HG03097 (cell line): Measurements from ENCODE around the gene NUFIP2.
"Not testable (repeated sequence)": the region's sequence is repeated elsewhere in the genome, so short reads cannot be mapped to it uniquely, and the experiment has no call there.

Experiments
- ATAC-seq: cut with Tn5 transposase; IDR thresholded peaks from one replicate; pipeline ENCODE4 v1.9.1; 2021; ENCODE audit not compliant: unreplicated experiment, low FRiP score

The NUFIP2 gene

GRCh38 chr17:29283496-29283895, 10.5 kb downstream of the NUFIP2 start:
- no peak for ATAC-seq

- ATAC-seq: no peak
These were observed 14.4 kb downstream of the NUFIP2 start for GRCh38 chr17:29279397-29280070.

GRCh38 chr17:29278692-29279091, 15.3 kb downstream of the NUFIP2 start:
- ATAC-seq: no peak

GRCh38 chr17:29273924-29274323, 20.0 kb downstream of the NUFIP2 start:
- no peak for ATAC-seq

GRCh38 chr17:29271980-29272379, 22.0 kb downstream of the NUFIP2 start:
- ATAC-seq: not testable (repeated sequence)

GRCh38 chr17:29263916-29264315, 30.0 kb downstream of the NUFIP2 start:
- ATAC-seq: no peak

- ATAC-seq: no peak
These were observed 36.2 kb downstream of the NUFIP2 start for GRCh38 chr17:29257756-29258155.

- ATAC-seq: no peak
These were observed 37.0 kb downstream of the NUFIP2 start for GRCh38 chr17:29256735-29257466.

GRCh38 chr17:29255926-29256522, 37.9 kb downstream of the NUFIP2 start:
- ATAC-seq: no peak

GRCh38 chr17:29253037-29253436, 40.9 kb downstream of the NUFIP2 start:
- no peak for ATAC-seq

- no peak for ATAC-seq
These were observed 41.7 kb downstream of the NUFIP2 start for GRCh38 chr17:29252101-29252791.

GRCh38 chr17:29251184-29251583, 42.8 kb downstream of the NUFIP2 start:
- no peak for ATAC-seq

GRCh38 chr17:29250666-29251065, 43.3 kb downstream of the NUFIP2 start:
- no peak for ATAC-seq

GRCh38 chr17:29248845-29249244, 45.1 kb downstream of the NUFIP2 start:
- no peak for ATAC-seq

- no peak for ATAC-seq
These were observed 46.7 kb downstream of the NUFIP2 start for GRCh38 chr17:29247219-29247618.

- ATAC-seq: no peak
These were observed 47.3 kb downstream of the NUFIP2 start, which contains the start of gene CRYBA1 for GRCh38 chr17:29246628-29247027. Gene CRYBA1, plus strand, starts transcription at chr17:29246859. Its CDS starts 5 bp downstream, at chr17:29246864.

GRCh38 chr17:29245401-29245800, 48.5 kb downstream of the NUFIP2 start:
- no peak for ATAC-seq

GRCh38 chr17:29243792-29244191, 50.2 kb downstream of the NUFIP2 start:
- no peak for ATAC-seq

GRCh38 chr17:29242790-29243189, 51.2 kb downstream of the NUFIP2 start:
- no peak for ATAC-seq

- ATAC-seq: no peak
These were observed 51.9 kb downstream of the NUFIP2 start for GRCh38 chr17:29242051-29242450.
